PC-9 (cell line): ENCODE measurements around the gene FLNB.

ENCODE experiments used
- CTCF ChIP-seq: fragments of 200-600 bp; sonication (generic); conservative IDR thresholded peaks from 2 replicates; pipeline ENCODE4 v1.6.1; 2017; ENCODE audit warnings: mixed run types, antibody characterized with exemption, mild to moderate bottlenecking, moderate library complexity
- EZH2 ChIP-seq: fragments of 200-600 bp; sonication (generic); IDR thresholded peaks from 2 replicates; pipeline ENCODE4 v1.8.0; 2017; ENCODE audit warnings: antibody characterized with exemption, low read depth

- TF ChIP-seq CTCF (no peak), EZH2 (no peak)
These were observed 116.2 kb downstream of the FLNB start for GRCh38 chr3:58124387-58124786.
